ENCODE results near the gene AHNAK2.

The AHNAK2 gene

DNA sequence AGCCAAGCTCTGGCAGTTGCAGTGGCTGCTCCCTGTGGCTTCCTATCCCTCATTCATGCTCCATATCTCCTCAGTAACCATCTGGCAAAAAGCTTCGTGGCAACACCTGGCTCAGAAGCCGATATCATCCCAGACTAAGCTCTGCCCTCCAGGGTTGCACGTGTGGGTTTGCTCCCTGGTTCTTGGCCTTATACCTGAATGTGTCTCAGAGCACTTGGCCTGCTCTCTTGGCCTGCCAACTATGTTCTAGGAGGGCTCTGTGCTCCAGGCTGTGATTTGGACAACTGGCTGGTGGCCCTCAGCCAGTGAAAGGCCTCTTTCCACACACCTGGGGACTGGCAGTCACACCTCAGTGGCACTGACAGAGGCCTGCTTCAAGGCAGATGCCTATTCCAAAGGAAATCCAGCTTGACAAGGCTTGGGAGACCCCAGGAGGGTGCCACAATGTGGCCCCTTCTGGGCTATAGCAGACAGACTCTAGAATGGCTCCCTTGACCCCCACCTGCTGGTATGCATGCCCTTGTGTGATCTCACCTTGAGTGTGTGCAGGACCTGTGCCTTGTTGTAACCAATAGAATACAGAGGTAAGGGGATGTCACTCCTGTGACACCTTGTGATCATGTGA is 43.0 kb downstream of the AHNAK2 start:
- Histone ChIP-seq H3K27ac (ENCODE audit: low read depth, low read length) (no peak overlapping the region), H3K4me3 (ENCODE audit: low read length) (no peak overlapping the region), H3K79me2 (ENCODE audit: control insufficient read depth, low read length) (no peaks in the 10 kb centered on the region), H3K36me3 (ENCODE audit: control insufficient read depth, low read length) (no peaks in the 10 kb centered on the region), H3K4me2 (ENCODE audit: low read length) (no peak overlapping the region), H3F3A (ENCODE audit: control insufficient read depth, insufficient read depth) (peaks cover 3% of the 10 kb centered on the region; the same call in 1 of the 2 replicates), H3K27me3 (ENCODE audit: control insufficient read depth, low read length) (peaks cover 32% of the 10 kb centered on the region), H3K9me2 (replicated peaks; ENCODE audit: control insufficient read depth, low read length) (no peaks in the 10 kb centered on the region), H3K4me1 (ENCODE audit: control insufficient read depth, low read length) (peaks cover 7% of the 10 kb centered on the region; the same call in 1 of the 2 replicates), H3K9me3 (ENCODE audit: control insufficient read depth, insufficient read depth, low read length) (no peaks in the 10 kb centered on the region), H4K20me1 (ENCODE audit: control insufficient read depth, insufficient read depth, low read depth, low read length) (no peaks in the 10 kb centered on the region)
- TF ChIP-seq, protein P1, sequence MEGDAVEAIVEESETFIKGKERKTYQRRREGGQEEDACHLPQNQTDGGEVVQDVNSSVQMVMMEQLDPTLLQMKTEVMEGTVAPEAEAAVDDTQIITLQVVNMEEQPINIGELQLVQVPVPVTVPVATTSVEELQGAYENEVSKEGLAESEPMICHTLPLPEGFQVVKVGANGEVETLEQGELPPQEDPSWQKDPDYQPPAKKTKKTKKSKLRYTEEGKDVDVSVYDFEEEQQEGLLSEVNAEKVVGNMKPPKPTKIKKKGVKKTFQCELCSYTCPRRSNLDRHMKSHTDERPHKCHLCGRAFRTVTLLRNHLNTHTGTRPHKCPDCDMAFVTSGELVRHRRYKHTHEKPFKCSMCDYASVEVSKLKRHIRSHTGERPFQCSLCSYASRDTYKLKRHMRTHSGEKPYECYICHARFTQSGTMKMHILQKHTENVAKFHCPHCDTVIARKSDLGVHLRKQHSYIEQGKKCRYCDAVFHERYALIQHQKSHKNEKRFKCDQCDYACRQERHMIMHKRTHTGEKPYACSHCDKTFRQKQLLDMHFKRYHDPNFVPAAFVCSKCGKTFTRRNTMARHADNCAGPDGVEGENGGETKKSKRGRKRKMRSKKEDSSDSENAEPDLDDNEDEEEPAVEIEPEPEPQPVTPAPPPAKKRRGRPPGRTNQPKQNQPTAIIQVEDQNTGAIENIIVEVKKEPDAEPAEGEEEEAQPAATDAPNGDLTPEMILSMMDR (IDR thresholded peaks at IDR 0.05; ENCODE audit: low read depth, low read length, poor library complexity, severe bottlenecking), result peak; percentile 4
- no peak for TF ChIP-seq EZH2phosphoT487 (IDR thresholded peaks at IDR 0.05; ENCODE audit: borderline replicate concordance, low read length)

DNA sequence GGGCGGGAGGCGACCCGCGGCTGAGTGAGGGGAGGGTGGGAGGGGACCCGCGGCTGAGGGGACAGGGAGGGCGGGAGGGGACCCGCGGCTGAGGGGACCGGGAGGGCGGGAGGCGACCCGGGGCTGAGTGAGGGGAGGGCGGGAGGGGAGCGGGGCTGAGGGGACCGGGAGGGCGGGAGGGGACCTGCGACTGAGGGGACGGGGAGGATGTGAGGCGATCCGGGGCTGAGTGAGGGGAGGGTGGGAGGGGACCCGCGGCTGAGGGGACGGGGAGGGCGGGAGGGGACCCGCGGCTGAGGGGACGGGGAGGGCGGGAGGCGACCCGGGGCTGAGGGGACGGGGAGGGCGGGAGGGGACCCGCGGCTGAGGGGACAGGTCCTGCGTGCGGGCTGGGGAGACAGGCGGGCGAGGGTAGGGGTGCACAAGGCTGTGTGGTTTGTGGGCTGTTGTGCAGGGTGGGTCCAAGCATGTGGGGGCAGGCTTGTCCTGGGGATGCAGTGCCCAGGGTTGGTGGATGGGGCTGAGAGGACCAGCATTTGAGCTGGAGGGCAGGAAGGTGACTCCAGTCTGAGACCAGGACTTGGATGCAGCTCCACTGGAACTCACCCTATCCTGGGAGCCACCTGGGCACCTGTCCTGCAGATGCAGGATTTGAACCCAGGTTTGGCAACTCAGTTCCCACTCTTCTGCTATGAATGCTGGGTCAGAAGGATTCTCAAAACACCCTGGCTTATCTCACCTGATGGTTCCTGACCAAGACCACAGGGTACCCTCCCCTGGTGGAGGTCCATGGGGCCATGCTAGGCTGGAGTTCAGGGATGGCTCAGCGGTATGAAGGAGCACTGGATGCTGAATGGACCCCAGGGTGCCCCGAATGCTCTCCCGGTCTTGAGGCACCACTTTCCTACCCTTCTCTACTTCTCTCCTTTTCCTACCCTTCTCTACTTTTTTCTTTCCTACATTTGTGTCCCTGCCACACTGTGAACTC is 44.1 kb downstream of the AHNAK2 start:
- Histone ChIP-seq H3K4me3 (ENCODE audit: low read length) (peak overlapping the region; percentile 52), H3K9me2 (replicated peaks; ENCODE audit: control insufficient read depth, low read length) (no peaks in the 10 kb centered on the region), H3K36me3 (ENCODE audit: control insufficient read depth, low read length) (no peaks in the 10 kb centered on the region), H3K27me3 (ENCODE audit: control insufficient read depth, low read length) (peaks cover 21% of the 10 kb centered on the region), H3K4me2 (ENCODE audit: low read length) (peak overlapping the region; percentile 49; the same call in 1 of the 2 replicates), H3K9me3 (ENCODE audit: control insufficient read depth, insufficient read depth, low read length) (no peaks in the 10 kb centered on the region), H3K27ac (ENCODE audit: low read depth, low read length) (no peak overlapping the region), H4K20me1 (ENCODE audit: control insufficient read depth, insufficient read depth, low read depth, low read length) (no peaks in the 10 kb centered on the region), H3K4me1 (ENCODE audit: control insufficient read depth, low read length) (peaks cover 7% of the 10 kb centered on the region; the same call in 1 of the 2 replicates), H3F3A (ENCODE audit: control insufficient read depth, insufficient read depth) (peaks cover 4% of the 10 kb centered on the region; the same call in 1 of the 2 replicates), H3K79me2 (ENCODE audit: control insufficient read depth, low read length) (no peaks in the 10 kb centered on the region)
- no peak for TF ChIP-seq EZH2phosphoT487 (IDR thresholded peaks at IDR 0.05; ENCODE audit: borderline replicate concordance, low read length)
- TF ChIP-seq, protein P1 (IDR thresholded peaks at IDR 0.05; ENCODE audit: low read depth, low read length, poor library complexity, severe bottlenecking), result no peak

DNA sequence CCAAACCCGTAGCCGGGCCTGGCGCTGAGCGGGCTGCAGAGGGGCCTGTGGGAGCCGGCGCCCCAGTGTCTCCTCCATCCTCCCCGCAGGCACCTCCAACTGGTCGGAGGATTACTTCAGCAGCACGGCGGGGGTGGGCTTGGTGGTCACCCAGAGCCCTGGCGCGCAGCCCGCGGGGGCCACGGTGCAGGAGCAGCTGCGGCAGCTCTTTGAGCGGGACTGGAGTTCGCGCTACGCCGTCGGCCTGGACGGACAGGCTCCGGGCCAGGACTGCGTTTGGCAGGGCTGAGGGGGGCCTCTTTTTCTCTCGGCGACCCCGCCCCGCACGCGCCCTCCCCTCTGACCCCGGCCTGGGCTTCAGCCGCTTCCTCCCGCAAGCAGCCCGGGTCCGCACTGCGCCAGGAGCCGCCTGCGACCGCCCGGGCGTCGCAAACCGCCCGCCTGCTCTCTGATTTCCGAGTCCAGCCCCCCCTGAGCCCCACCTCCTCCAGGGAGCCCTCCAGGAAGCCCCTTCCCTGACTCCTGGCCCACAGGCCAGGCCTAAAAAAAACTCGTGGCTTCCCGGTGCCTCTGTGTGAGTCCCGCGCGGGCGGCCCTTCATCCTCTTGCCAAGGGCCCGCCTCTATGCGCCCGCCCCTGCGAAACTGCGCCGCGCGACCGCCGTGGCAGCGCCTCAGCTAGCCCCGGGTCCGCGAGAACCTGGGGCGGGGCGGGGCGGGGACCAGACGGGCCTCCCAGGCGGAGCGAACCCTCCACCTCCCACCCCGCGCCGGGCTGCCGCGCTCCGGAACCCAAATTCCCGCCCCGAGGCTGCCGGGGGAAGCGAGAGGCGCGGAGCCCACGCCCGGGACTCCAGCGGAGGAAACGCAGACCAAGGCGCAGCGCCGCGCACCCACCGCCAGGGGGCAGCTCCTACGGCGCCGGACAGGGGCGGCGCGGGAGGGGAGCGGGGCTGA is 45.2 kb downstream of the AHNAK2 start:
- H3K27ac ChIP-seq (ENCODE audit: low read depth, low read length), result no peak overlapping the region
- H3K4me3 ChIP-seq (ENCODE audit: low read length), result peak overlapping the region; percentile 68
- peaks cover 12% of the 10 kb centered on the region for H3K27me3 ChIP-seq (ENCODE audit: control insufficient read depth, low read length)
- TF ChIP-seq, protein P1 (IDR thresholded peaks at IDR 0.05; ENCODE audit: low read depth, low read length, poor library complexity, severe bottlenecking), result peak; percentile 65
- TF ChIP-seq EZH2phosphoT487 (IDR thresholded peaks at IDR 0.05; ENCODE audit: borderline replicate concordance, low read length), result no peak
- no peaks in the 10 kb centered on the region for H3K9me3 ChIP-seq (ENCODE audit: control insufficient read depth, insufficient read depth, low read length)
- peak overlapping the region; percentile 76 for H3K4me2 ChIP-seq (ENCODE audit: low read length)
- H4K20me1 ChIP-seq (ENCODE audit: control insufficient read depth, insufficient read depth, low read depth, low read length), result no peaks in the 10 kb centered on the region
- no peaks in the 10 kb centered on the region for H3K9me2 ChIP-seq (replicated peaks; ENCODE audit: control insufficient read depth, low read length)
- H3F3A ChIP-seq (ENCODE audit: control insufficient read depth, insufficient read depth), result peaks cover 4% of the 10 kb centered on the region; the same call in 1 of the 2 replicates
- no peaks in the 10 kb centered on the region for H3K36me3 ChIP-seq (ENCODE audit: control insufficient read depth, low read length)
- H3K79me2 ChIP-seq (ENCODE audit: control insufficient read depth, low read length), result no peaks in the 10 kb centered on the region
- peaks cover 7% of the 10 kb centered on the region; the same call in 1 of the 2 replicates for H3K4me1 ChIP-seq (ENCODE audit: control insufficient read depth, low read length)

All from DOHH2 (cell line).